OCI-LY7 (cell line): Measurements from ENCODE around the gene ADCK2.
"Not testable (repeated sequence)": the region's sequence is repeated elsewhere in the genome, so short reads cannot be mapped to it uniquely, and the experiment has no call there.

ENCODE experiments used
- EZH2phosphoT487 ChIP-seq: fragments of 200-600 bp; sonication (generic); IDR thresholded peaks from 2 replicates; pipeline ENCODE4 v1.6.1; 2018; ENCODE audit warnings: low read depth, borderline replicate concordance, mild to moderate bottlenecking, mixed run types, antibody characterized with exemption, low read length, moderate library complexity, mixed read lengths
- TF ChIP-seq, protein P1 (sequence below): fragments of 200-600 bp; sonication (generic); conservative IDR thresholded peaks from 2 replicates; pipeline ENCODE4 v1.5.1; 2014; ENCODE audit warnings: mild to moderate bottlenecking, antibody characterized with exemption, low read length, moderate library complexity, mixed read lengths

DNA sequence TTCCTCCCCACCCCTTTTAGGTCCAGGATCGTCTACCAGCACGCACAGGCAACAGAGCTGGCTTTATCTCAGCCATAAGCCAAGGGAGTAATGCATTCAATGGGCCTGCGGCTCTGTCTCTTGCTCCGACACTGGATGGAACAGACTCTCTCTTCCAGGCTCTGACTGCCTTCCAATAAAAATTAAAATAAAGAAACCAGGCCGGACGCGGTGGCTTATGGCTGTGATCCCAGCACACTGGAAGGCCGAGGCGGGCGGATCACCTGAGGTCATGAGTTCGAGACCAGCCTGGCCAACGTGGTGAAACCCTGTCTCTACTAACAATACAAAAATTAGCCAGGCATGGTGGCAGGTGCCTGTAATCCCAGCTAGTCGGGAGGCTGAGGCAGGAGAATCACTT is 28.0 kb upstream of the ADCK2 start:
- TF ChIP-seq, protein P1, sequence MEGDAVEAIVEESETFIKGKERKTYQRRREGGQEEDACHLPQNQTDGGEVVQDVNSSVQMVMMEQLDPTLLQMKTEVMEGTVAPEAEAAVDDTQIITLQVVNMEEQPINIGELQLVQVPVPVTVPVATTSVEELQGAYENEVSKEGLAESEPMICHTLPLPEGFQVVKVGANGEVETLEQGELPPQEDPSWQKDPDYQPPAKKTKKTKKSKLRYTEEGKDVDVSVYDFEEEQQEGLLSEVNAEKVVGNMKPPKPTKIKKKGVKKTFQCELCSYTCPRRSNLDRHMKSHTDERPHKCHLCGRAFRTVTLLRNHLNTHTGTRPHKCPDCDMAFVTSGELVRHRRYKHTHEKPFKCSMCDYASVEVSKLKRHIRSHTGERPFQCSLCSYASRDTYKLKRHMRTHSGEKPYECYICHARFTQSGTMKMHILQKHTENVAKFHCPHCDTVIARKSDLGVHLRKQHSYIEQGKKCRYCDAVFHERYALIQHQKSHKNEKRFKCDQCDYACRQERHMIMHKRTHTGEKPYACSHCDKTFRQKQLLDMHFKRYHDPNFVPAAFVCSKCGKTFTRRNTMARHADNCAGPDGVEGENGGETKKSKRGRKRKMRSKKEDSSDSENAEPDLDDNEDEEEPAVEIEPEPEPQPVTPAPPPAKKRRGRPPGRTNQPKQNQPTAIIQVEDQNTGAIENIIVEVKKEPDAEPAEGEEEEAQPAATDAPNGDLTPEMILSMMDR = not testable (repeated sequence)
- TF ChIP-seq EZH2phosphoT487 = not testable (repeated sequence)
